Skin epidermis (tissue), 12 donors: ENCODE measurements around the gene CPE.

Experiments used
- H3K27ac ChIP-seq, 21 experiments: fragments of 200-600 bp; sonication (generic) in 11 of 21; one replicate each; pipeline ENCODE4 v1.5.0; 2020; ENCODE audit warnings: mild to moderate bottlenecking in 3 of 21, inconsistent platforms in 2 of 21, moderate library complexity in 2 of 21
- H3K4me3 ChIP-seq, 7 experiments: fragments of 200-600 bp; sonication (generic) in 2 of 7; one replicate each; pipeline ENCODE4 v1.5.0; 2020; ENCODE audit warnings: inconsistent platforms in 2 of 7, mild to moderate bottlenecking in 2 of 7, moderate library complexity in 1 of 7

Gene CPE

GRCh38 chr4:165524532-165525190 lies 145.9 kb downstream of the CPE start:
- no peak overlapping the region for H3K4me3 ChIP-seq
- no peak overlapping the region for H3K27ac ChIP-seq

DNA sequence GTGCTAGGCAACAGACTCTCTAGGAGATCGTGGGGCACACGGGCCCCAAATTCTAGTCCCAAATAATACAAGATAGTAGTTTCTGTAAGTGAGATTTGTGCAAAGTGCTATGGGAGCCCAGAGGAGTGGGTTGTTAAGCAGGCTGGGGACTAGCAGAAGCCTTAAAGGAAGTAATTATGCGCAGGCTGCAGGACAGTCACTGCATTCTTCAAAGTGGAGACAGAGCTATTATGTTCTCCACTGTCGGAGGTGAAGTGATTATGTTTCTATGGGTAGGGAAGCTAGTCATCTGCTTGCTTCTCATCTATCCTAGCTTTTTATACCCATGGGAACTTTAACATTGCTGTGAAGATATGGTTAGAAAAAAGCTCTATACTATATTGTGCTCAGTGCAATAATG lies 154.2 kb downstream of the CPE start:
- no peak overlapping the region for H3K27ac ChIP-seq

GRCh38 chr4:165537028-165537648 lies 158.3 kb downstream of the CPE start:
- H3K27ac ChIP-seq: no peak overlapping the region
- H3K4me3 ChIP-seq: no peak overlapping the region

More for the DNA sequence above, 154.2 kb downstream of the CPE start:
- no peak overlapping the region for H3K4me3 ChIP-seq

DNA sequence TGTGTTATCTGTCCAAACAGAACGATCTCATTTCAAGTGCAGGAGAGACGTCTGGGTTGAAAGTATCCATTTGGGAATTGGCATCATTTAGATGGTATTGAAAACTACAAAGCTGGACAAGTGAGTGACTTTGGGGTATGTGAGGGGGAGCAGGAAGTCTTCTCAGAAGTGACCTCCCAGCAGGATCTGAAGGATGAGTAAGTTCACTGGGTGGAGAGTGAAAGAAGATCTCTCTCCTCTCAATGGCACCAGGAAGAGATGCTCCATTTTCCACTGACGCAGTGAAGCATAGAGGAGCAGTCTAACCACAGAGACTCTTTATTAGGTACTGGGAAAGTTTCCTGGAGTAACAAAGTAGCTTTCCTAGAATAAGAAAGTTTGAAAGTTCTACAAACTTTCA lies 161.0 kb downstream of the CPE start:
- H3K4me3 ChIP-seq: no peak overlapping the region
- H3K27ac ChIP-seq: no peak overlapping the region

DNA sequence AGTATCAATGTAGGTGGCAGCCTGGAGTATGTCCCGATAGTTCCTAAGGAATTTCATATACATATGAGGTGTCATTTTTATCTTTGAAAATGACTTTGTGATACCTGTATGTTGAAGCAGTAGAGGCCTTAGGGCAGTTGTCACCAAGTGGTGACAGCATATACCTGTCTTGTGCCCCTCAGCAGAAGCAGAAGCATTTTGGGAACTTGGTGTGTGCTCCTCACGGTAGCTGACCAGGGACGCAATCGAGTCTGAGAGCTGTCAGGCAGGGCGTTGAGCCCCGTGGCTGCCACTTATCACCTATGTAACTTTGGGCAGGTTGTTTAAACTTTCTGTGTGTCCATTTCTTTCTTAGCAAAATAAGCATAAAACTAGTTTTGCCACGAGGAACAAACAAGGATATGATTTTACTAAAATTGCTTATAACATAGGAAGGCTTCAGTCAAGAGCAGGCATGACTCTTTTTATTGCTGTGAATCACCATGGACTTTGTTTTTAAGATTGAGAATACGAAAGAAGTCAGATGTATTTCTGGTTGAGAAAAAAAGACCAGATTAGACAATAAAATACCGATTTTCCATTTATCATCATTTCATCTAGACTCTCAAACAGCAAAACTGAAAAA lies 161.5 kb downstream of the CPE start:
- Histone ChIP-seq H3K4me3 (no peak overlapping the region), H3K27ac (no peak overlapping the region)

GRCh38 chr4:165541851-165542459 lies 163.1 kb downstream of the CPE start:
- Histone ChIP-seq H3K27ac (no peak overlapping the region), H3K4me3 (no peak overlapping the region)

DNA sequence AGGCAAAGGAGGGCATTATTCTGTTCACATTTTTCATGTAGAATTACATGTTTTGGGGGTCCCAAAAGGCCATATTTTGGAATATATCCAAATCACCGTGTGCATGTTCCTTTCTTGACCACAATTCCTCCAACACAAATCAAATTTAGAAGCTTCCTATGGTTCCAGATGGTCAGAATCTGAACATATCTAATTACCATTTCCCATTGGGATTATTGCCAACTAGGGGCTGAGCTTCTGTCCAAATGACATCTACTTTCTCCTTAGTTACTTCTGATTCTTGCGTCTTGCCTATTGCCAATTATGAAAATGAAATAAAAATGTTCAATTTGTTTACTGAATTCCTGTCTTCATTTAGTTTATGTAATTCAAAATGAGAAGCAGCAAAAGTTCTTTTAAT lies 163.7 kb downstream of the CPE start:
- Histone ChIP-seq H3K27ac (no peak overlapping the region), H3K4me3 (no peak overlapping the region)
